ENCODE results near the gene BTD. TPM values are rescaled to one million over a fixed set of nuclear protein-coding genes. Genes with fewer than 3 reads are reported as not detected.

BTD gene
- total and polyA plus RNA-seq, 10 of the 15 experiments (the other 5 are each of a cell fraction or from before 2014, with no cell fraction given) = 3.4 to 10.3 (median 5.0) TPM

DNA sequence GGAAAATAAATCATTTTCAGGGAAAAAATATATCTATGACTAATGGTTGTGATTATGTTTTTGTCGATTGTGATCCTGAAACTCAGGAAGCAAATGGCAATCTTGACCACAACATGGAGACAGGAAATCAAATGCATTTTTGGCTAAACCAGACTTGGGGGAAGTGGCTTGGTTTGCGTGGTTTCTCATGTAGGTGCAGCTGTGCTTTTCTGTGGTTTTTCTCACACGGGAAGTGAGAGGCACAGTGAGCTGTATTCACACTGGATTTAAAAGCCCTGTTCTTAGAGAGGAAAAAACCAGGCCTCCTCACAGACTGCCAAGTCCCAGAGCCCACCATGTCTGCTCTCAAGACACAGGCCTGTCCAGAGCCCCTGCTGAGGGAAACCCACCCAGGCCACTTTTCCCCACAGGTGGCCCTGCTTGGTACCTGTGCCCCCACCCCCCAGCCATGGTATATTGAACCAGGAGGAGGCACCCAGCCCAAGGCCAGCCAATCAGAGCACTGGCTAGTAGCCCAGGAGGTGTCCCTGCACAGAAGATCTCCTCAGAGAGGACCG, 46.1 kb downstream of the BTD start (continued):
- no peak for TF ChIP-seq E2F8 (IDR thresholded peaks at IDR 0.05; ENCODE audit: low read depth, partially characterized antibody)
- TF ChIP-seq EP300 (IDR thresholded peaks at IDR 0.05; ENCODE audit: borderline replicate concordance in 1 of 2, control insufficient read depth in 1 of 2, low read depth in 2 of 2, low read length in 2 of 2) = peak; percentile 87 to 95
- TF ChIP-seq SMC3 (IDR thresholded peaks at IDR 0.05; ENCODE audit: borderline replicate concordance, low read length) = 0 out of 2 replicates have a peak, but pooled peaks have one; percentile 17
- TF ChIP-seq NKRF (conservative IDR thresholded peaks at IDR 0.05) = peak; percentile 43; the same call in 1 of the 2 replicates
- TF ChIP-seq CBX5 (IDR thresholded peaks at IDR 0.05; ENCODE audit: low read depth) = peak; percentile 97
- TF ChIP-seq TBL1XR1 (IDR thresholded peaks at IDR 0.05; ENCODE audit: low read depth, low read length) = peak; percentile 84
- TF ChIP-seq, protein P1, sequence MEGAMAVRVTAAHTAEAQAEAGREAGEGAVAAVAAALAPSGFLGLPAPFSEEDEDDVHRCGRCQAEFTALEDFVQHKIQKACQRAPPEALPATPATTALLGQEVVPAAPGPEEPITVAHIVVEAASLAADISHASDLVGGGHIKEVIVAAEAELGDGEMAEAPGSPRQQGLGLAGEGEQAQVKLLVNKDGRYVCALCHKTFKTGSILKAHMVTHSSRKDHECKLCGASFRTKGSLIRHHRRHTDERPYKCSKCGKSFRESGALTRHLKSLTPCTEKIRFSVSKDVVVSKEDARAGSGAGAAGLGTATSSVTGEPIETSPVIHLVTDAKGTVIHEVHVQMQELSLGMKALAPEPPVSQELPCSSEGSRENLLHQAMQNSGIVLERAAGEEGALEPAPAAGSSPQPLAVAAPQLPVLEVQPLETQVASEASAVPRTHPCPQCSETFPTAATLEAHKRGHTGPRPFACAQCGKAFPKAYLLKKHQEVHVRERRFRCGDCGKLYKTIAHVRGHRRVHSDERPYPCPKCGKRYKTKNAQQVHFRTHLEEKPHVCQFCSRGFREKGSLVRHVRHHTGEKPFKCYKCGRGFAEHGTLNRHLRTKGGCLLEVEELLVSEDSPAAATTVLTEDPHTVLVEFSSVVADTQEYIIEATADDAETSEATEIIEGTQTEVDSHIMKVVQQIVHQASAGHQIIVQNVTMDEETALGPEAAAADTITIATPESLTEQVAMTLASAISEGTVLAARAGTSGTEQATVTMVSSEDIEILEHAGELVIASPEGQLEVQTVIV (IDR thresholded peaks at IDR 0.05; ENCODE audit: borderline replicate concordance, partially characterized antibody) = no peak
- peak; percentile 97 for TF ChIP-seq RELB (IDR thresholded peaks at IDR 0.05; ENCODE audit: low read depth)
- TF ChIP-seq CBFB (IDR thresholded peaks at IDR 0.05; ENCODE audit: low read depth) = peak; percentile 98
- no peak for TF ChIP-seq KDM1A (IDR thresholded peaks at IDR 0.05; ENCODE audit: borderline replicate concordance)
- no peak for TF ChIP-seq RBBP5 (conservative IDR thresholded peaks at IDR 0.05)
- TF ChIP-seq, protein P2, sequence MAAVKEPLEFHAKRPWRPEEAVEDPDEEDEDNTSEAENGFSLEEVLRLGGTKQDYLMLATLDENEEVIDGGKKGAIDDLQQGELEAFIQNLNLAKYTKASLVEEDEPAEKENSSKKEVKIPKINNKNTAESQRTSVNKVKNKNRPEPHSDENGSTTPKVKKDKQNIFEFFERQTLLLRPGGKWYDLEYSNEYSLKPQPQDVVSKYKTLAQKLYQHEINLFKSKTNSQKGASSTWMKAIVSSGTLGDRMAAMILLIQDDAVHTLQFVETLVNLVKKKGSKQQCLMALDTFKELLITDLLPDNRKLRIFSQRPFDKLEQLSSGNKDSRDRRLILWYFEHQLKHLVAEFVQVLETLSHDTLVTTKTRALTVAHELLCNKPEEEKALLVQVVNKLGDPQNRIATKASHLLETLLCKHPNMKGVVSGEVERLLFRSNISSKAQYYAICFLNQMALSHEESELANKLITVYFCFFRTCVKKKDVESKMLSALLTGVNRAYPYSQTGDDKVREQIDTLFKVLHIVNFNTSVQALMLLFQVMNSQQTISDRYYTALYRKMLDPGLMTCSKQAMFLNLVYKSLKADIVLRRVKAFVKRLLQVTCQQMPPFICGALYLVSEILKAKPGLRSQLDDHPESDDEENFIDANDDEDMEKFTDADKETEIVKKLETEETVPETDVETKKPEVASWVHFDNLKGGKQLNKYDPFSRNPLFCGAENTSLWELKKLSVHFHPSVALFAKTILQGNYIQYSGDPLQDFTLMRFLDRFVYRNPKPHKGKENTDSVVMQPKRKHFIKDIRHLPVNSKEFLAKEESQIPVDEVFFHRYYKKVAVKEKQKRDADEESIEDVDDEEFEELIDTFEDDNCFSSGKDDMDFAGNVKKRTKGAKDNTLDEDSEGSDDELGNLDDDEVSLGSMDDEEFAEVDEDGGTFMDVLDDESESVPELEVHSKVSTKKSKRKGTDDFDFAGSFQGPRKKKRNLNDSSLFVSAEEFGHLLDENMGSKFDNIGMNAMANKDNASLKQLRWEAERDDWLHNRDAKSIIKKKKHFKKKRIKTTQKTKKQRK (IDR thresholded peaks at IDR 0.05; ENCODE audit: low read depth, low read length) = no peak
- no peak for TF ChIP-seq RFX5 (IDR thresholded peaks at IDR 0.05; ENCODE audit: low read depth, low read length)
- peak; percentile 30; the same call in 1 of the 2 replicates for TF ChIP-seq POLR2A (IDR thresholded peaks at IDR 0.05; ENCODE audit: low read depth, low read length)
